Activated CD4-positive, alpha-beta T cell treated with anti-CD3 and anti-CD28 coated beads, Interleukin-2, Interleukin-4, amounts not matched to agents 100 ng/mL and 50 ng/mL, durations not matched to agents 16 hours and 8 hours (primary cell): ENCODE data around the gene BPIFB3.
"Not testable (repeated sequence)": the region's sequence is repeated elsewhere in the genome, so short reads cannot be mapped to it uniquely, and the experiment has no call there.

Source experiments
- DNase-seq: peaks from one replicate; pipeline ENCODE4 v3.0.0-alpha.2; 2020; ENCODE audit warnings: low spot score

The BPIFB3 gene

DNA sequence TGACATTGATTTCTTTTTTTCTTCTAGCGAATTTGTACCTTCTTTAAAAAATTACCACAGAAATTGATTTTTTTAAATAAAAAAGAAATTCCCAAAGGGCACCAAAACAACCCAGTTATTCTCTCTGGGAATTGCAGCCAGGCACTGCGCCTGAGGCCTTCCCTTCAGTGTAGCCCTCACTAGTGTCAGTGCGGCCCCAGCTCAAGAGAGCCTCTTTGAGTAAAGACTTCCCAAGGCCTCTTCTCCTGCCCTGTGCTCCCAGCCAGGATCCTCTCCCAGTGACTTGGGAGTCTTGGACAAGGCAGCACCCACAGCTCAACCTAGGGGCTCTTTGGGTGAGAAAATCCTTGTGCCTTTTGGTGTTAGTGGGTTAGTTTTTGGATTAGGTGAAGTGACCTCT is 67.2 kb downstream of the BPIFB3 start:
- DNase-seq, result no peak

DNA sequence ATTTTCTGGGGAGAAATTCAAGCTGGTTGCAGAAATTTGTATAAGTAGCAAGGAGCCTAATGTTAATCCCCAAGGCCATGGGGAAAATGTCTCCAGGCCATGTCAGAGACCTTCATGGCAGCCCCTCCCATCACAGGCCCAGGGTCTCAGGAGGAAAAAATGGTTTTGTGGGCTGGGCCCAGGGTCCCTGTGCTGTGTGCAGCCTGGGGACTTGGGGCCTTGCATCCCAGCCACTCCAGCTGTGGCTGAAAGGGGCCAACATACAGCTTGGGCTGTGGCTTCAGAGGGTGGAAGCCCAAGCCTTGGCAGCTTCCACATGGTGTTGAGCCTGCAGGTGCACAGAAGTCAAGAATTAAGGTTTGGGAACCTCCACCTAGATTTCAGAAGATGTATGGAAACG is 68.6 kb downstream of the BPIFB3 start:
- DNase-seq, result not testable (repeated sequence)
